Endothelial cell of hepatic sinusoid (primary cell): Measurements from ENCODE around the gene SLC25A26.

Experiments used
- in situ Hi-C: cut with HindIII; loops from 2 replicates; pipeline ENCODE4 v1.10.0; 2017; ENCODE audit warnings: low sequenced_read_pairs

SLC25A26 gene

DNA sequence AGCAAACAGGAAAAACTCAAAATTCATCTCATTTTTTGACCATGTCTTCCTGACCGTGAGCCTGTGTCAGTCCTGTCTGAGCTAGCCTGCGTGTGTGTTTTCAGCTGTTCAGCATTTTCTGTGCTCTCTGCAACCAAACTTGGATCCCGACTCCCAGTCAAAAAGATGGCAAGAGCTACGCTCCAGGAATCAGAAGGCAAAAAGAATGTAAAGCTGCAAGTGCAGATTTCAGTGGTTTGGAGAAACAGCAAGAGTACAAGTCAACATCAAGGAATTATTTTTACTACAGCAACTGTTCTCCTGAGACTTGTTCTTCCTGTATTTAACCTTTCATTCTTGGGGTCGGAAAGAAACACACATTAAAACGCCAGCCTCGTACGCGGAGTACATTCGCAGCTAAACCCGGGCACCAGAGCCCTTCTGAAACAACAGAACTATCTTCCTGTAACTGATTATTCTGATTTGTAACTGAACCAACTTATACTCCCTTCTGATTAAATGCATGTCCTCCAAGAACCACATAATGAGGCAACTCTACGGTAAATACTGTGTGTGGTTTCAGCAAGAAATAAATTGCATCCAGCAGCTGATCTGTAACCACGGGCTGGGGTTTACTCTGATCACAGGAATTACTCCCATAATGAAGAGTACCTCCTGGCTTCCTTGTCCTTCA lies 172.7 kb downstream of the SLC25A26 start:
- in situ Hi-C loops, result no loop called here

DNA sequence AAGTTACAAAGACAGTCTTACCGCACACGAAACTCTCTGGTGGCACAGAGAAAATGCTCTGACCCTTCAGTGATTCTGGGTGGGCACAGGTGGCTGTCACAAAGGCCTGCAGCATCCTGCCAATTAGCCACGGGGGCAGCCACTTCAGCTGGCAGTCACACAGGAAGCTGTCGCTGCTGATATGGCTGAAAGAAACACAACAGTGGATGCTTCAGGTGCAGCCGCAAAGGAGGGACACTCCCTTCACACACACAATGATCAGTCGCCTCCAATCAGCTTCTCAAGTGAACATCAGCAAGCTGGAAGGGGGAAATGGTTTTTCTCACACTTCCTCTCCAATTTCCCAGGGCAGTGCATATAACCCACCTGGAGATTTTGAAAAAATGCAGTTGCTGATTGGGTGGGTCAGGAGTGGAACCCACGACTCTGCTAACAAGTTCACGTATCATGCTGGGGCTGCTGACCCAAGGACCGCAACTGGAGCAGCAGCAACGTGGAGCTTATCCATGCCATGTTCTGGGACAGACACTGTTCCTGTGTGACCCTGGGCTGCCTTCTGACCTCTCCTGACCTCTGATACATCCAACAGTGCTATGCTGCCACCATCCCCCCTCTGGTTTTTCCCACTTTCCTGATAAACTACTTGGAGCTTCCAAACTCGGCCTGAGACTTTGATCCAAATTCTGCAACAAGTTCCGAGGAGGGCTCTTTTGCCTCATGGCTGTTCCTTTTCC lies 173.4 kb downstream of the SLC25A26 start:
- in situ Hi-C loops, result no loop called here

DNA sequence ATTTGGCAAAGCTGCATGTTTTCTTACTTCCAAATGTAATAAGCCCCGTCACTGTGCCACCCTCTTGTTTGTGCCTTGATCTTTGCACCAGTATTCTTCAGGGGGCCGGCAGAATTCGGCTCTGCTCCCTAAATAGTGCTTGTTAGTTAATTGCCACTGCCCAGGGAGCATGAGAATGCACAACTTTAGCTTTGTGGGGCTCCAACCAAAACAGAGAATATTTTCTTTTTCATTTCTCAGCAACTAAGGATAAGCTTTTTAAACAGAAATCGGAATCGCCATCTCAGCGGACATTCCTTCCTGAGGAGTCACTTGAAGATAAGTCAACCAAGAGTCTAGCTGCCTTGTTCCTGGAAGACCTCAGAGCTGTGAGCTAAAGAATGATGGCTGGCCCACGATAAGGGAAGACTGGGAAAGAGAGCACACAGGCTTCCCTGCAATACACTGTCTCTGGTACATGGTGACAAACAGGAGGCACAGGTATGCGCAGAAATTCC lies 174.0 kb downstream of the SLC25A26 start:
- in situ Hi-C loops, result loop anchor here (5.0 kb wide), 1 partner anchor 202 kb away; no protein-coding TSS in a partner anchor

DNA sequence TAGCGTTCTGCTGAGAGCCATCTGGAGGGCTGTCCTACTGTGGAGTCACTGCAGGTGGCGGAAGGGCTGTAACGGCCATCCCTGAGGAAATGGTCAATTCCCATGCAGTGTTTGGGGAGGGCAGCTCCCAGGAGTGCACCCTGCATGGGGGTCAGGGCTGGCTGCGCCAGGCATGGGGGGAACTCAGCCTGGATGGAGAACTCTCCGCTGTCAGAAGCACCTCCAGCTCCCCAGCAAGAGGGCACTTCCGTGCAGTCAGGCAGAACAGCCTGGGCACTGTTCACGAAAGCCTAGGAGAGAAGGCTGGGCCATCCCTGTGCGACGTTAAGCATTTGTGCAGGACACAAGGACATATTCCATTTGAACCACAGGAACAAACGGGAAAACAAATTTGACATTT lies 174.8 kb downstream of the SLC25A26 start:
- in situ Hi-C loops, result loop anchor here (5.0 kb wide), 1 partner anchor 202 kb away; no protein-coding TSS in a partner anchor

DNA sequence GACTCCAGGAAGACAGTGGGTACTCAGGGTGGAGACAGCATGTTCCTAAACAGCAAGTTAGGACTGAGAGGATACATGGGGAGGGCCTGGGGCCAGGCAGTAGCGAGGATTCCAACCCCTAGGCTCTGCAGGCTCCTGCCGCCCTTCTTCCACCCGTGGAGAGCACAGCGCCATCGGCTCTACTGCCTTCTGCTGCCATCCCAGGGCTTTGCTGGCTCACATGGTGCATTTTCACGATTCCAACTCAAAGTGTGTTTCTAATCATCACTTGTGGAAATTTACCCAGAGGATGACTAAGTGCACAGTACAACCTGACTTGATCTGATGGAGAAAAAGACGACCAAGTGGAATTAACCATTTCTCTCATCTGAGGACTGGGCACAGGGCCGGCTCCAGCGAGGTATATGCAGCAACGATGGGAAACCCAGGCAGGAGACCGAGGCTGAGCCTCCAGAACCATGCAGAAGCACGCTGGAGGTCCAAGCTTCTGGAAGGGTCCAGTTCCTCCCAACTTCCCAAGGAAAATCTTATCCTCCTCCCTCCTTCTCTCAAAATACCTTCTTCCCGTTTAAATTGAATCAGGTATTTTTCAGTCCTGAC lies 175.5 kb downstream of the SLC25A26 start:
- in situ Hi-C loops, result loop anchor here (5.0 kb wide), 1 partner anchor 201 kb away; no protein-coding TSS in a partner anchor

DNA sequence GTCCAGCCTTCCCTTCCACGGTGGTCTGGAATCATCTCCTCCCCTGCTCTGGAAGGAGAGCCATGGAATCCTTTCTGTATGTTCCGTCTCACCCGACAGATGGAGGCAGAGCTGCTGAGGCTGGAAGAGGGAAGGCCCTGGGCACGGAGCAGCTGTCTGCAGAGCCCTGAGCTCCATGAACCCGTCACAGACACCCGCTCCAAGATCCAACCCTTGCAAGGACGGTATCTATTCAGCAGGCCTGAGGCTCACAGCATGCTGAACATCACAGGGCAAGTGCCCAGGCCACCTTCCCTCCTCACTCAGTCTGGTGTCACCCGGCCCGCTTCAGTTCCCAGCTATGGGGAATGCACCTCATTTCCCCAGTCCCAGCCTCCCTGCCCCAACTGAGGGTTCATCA lies 176.1 kb downstream of the SLC25A26 start:
- in situ Hi-C loops, result loop anchor here (5.0 kb wide), 1 partner anchor 200 kb away; no protein-coding TSS in a partner anchor

DNA sequence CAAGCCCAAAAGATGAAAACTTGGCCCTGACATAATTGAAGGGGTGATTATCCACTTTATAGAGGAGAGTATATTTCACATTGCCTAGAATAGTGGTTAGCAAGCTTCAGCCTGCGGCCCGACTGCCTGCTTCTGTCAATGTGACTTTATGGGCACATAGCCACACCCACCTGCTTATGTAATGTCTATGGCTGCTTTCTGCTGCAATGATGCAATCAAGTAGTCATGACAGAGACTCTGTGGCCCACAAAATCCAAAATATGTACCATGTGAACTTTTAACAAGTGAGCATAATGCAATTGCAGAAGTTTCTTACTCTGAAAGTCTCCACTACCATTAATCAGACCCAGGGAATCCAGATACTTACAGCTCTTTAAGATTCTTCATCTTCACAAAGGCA lies 176.9 kb downstream of the SLC25A26 start:
- in situ Hi-C loops, result loop anchor here (5.0 kb wide), 1 partner anchor 200 kb away; no protein-coding TSS in a partner anchor

DNA sequence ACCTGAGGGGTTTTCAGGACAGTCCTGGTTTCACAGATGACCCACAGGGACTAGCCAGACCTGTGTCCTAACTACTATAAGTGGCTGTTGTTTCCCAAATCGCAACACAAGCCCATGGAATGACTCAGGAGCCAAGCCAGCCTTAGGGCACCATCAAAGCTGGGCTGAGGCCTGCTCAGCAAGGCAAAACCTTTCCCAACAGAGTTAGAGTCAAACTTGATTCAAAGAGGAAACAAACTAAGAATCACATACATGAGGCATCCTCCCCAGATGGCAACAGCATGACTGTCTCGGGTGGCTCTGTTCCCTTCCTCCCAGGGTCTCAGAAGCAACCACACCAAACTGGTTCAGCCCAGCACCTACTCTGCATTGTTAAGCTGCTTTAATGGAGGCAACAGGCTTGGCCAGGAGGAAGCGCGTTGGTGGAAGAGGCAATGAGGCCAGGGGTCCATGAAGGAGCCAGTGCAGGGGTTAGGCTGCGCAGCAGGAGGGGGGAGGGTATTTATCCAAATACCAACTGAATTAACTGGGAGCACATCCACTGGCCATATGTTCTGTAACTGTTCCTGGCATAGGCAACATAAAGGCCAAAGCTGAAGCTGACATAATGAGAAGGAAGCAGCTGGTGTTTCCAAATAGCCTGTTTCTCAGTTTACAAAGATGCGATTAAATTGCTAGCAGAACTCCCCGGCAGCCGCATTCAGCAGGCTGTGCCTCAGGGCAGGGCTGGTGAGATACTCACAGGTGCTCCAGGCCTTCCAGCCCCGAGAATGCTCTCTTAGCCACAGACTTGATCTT lies 177.6 kb downstream of the SLC25A26 start:
- in situ Hi-C loops, result loop anchor here (5.0 kb wide), 1 partner anchor 199 kb away; no protein-coding TSS in a partner anchor

DNA sequence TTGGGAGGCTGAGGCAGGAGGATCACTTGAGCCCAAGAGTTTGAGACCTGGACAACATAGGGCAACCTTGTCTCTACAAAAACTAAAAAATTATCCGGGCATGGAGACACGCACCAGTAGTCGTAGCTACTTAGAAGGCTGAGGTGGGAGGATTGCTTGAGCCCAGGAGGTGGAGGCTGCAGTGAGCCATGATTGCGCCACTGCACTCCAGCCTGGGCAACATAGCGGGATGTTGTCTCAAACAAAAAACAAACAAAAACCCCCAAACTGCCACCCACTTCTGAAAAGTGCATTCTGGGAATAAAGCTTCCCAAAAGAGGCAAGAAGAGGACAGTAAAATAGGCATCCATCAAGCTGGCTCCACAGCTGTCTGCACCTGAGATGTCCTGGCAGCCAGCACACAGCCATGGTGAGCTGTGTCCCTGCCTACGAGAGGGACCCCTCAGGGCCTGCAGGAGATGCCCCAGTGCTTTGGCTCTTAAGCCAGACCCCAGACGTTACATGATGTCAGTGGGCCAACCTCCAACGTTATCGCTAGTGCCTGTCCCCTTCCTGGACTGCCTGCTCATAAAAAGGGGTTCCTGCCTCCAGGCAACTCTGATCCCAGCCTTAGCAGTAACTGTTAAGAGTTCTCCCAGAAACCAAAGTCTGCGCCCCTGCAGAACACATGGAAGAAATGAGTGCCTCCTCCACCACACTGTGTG lies 178.9 kb downstream of the SLC25A26 start:
- in situ Hi-C loops, result loop anchor here (5.0 kb wide), 1 partner anchor 198 kb away; no protein-coding TSS in a partner anchor

- in situ Hi-C loops, result no loop called here
These were observed 179.8 kb downstream of the SLC25A26 start for GRCh38 chr3:66400411-66401156.

DNA sequence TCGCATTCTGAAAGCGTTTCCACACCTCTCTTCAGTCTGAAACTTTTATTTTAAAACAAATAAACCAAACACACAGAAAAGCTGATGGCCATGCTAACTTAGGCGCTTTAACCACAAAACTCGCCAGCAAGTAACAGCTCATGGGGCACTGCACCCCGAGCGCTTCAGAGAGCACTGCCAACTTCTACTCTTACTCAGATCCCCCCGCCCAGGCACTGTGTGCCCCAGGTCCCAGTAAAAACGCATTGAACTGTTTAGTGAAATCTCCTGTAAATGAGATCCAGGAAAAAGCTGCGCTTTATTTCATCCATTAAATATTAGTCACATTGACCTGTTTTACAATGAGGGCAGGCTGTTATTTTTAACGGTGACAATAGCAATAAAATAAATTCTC lies 180.4 kb downstream of the SLC25A26 start:
- in situ Hi-C loops, result no loop called here

- in situ Hi-C loops, result no loop called here
These were observed 181.1 kb downstream of the SLC25A26 start for GRCh38 chr3:66401675-66402491.

GRCh38 chr3:66402596-66403290 lies 181.9 kb downstream of the SLC25A26 start:
- in situ Hi-C loops, result no loop called here

- in situ Hi-C loops, result no loop called here
These were observed 182.7 kb downstream of the SLC25A26 start for GRCh38 chr3:66403323-66403990.

GRCh38 chr3:66404197-66404596 lies 183.4 kb downstream of the SLC25A26 start:
- in situ Hi-C loops, result no loop called here

DNA sequence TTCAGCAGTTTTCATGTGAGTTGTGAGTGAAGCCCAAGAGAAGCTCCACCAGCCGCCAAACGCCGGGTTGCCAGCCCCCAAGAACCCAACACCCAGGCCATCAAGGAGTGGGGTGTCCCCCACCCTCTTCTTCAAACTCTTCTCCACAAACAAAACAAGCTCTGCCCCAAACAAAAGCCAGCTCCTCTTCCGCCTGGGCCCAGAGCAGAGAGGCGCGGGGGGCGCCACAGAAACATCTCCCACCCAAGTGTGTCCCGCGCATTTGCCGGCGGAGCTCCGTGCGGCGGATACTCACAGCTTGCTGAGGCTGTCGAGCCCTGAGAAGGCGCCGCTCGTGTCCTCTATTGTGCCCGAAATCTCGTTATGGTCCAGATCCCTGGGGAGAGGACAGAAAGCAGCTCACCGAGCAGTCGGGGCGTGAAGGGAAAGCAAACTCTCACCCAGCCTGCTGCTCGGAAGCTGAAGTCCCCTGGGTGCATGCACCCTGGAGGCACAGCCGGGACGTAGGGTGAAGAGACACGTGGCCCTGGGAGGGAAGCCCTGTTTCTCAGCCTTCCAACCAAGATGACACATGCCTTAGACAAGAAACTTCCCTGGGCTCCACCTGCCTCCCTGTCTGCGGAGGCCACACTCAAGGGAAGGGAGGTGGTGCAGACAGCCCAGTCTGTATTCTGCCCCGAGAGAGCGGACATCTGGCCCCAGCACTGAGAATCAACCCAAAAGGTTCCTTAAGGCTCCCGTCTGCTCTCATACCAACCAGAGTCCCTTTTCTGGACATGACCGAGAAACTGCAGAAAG lies 184.3 kb downstream of the SLC25A26 start:
- in situ Hi-C loops, result loop anchor here (5.0 kb wide), 1 partner anchor 87 kb away; no protein-coding TSS in a partner anchor
